DMS114 treated with DMSO at 0.1 percent for 48 hours (cell line): Measurements from ENCODE around the gene MATN1.

Experiments used
- DNase-seq: peaks from one replicate; lab custom pipeline; 2025; ENCODE audit not compliant: unreplicated experiment; lab: John Stamatoyannopoulos, UW

Gene MATN1

GRCh38 chr1:30732277-30732996, 9.1 kb upstream of the MATN1 start:
- no peak for DNase-seq

GRCh38 chr1:30731806-30732276, 8.5 kb upstream of the MATN1 start:
- no peak for DNase-seq

GRCh38 chr1:30731109-30731805, 7.9 kb upstream of the MATN1 start:
- DNase-seq = no peak

- DNase-seq = no peak
Measured at GRCh38 chr1:30730346-30731108, 7.1 kb upstream of the MATN1 start.

GRCh38 chr1:30729901-30730300, 6.5 kb upstream of the MATN1 start:
- no peak for DNase-seq

GRCh38 chr1:30728832-30729638, 5.7 kb upstream of the MATN1 start:
- no peak for DNase-seq

- no peak for DNase-seq
Measured at GRCh38 chr1:30728340-30728739, 5.0 kb upstream of the MATN1 start.

GRCh38 chr1:30727824-30728223, 4.4 kb upstream of the MATN1 start:
- DNase-seq = no peak

GRCh38 chr1:30726773-30727684, 3.6 kb upstream of the MATN1 start:
- DNase-seq = no peak

GRCh38 chr1:30726236-30726635, 2.9 kb upstream of the MATN1 start:
- DNase-seq = no peak

GRCh38 chr1:30725450-30726095, 2.2 kb upstream of the MATN1 start:
- no peak for DNase-seq

GRCh38 chr1:30724655-30725421, 1.5 kb upstream of the MATN1 start:
- no peak for DNase-seq

- no peak for DNase-seq
Measured at GRCh38 chr1:30724175-30724574, 790 bp upstream of the MATN1 start.

GRCh38 chr1:30721812-30722537, 1.4 kb downstream of the MATN1 start:
- no peak for DNase-seq

GRCh38 chr1:30721341-30721793, 2.0 kb downstream of the MATN1 start:
- DNase-seq = no peak

- DNase-seq = no peak
Measured at GRCh38 chr1:30720271-30721223, 2.8 kb downstream of the MATN1 start.
